ENCODE data around the gene RSPRY1.

DNA sequence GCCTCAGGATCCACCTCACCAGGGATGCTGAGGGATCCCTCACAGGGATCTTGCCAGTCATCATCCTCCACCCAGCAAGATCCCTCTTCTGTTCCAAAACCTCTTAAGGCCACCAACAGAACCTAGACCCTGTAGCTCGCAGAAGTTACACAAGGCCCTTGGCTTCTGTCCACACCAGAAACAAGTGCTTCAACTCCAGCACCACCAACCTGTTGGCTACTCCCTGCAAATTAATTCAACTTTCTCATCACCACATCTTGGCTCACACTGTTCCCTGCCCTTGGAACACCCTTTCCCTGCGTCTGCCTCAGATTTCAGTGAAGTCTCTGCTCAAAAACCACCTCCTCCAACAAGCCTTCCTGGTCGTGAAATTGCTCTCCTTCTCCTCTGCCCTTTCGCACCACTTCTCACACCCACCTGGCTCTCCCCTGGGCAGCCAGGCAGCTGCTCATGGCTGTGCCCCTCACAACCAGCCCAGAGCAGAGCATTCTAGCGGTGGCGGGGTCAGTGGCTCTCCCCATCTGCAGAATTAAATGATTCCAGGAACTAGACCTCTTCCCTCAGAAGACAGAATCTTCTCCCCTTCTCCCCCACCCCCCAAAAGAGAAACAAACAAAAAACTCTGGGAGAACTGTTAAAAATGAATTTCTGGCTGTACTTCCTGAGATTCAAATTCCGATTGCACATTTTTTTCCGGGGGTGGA is 96.5 kb downstream of the RSPRY1 start:
- TF ChIP-seq, protein P1, sequence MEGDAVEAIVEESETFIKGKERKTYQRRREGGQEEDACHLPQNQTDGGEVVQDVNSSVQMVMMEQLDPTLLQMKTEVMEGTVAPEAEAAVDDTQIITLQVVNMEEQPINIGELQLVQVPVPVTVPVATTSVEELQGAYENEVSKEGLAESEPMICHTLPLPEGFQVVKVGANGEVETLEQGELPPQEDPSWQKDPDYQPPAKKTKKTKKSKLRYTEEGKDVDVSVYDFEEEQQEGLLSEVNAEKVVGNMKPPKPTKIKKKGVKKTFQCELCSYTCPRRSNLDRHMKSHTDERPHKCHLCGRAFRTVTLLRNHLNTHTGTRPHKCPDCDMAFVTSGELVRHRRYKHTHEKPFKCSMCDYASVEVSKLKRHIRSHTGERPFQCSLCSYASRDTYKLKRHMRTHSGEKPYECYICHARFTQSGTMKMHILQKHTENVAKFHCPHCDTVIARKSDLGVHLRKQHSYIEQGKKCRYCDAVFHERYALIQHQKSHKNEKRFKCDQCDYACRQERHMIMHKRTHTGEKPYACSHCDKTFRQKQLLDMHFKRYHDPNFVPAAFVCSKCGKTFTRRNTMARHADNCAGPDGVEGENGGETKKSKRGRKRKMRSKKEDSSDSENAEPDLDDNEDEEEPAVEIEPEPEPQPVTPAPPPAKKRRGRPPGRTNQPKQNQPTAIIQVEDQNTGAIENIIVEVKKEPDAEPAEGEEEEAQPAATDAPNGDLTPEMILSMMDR (IDR thresholded peaks at IDR 0.05) = peak in 1 of 4 experiments; percentile 4
- no peak for TF ChIP-seq POLR2A (IDR thresholded peaks at IDR 0.05)

Data from gastroesophageal sphincter (tissue), 3 donors.